ENCODE results near the gene SLC25A12.

The SLC25A12 gene

DNA sequence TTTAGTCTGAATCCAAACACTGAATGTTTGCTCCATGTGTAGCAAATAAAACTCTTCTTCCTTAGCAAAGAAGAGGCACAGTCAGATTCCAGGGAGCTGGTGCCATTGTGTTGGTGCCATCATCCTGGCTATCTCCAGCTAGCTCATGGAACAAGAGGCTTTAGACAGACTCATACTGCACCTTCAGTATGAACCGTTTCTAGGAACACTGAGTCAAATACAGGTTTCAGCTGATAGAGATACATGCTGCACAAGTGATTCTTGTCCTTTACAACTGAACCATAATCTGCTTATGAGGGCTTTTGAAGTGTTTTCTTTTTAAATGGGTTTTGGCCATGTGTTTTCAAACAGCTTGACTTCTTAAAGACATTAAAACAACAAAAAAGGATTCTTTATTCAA lies 148.9 kb downstream of the SLC25A12 start:
- H4K20me1 ChIP-seq (ENCODE audit: insufficient read depth, low read length) = no peaks in the 10 kb centered on the region
- H3K36me3 ChIP-seq (ENCODE audit: insufficient read depth, low read length) = peaks cover 20% of the 10 kb centered on the region; the same call in 1 of the 2 replicates

DNA sequence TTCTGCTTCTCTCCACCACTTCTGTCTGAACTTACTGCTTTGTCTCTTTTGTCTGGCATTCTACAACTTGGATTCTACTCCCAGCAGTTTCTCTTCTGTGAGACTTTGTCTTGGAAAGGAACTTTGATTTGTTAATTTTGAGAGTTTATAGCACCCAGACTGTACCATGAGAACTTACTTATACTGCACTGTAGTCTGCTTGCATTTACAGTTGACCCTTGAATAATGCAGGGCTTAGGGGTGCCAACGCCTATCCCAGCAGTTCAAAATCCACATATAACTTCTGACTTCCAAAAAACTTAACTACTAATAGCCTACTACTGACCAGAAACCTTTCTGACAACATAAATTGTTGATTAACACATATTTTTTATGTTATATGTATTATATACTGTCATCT lies 151.3 kb downstream of the SLC25A12 start:
- H3K4me3 ChIP-seq (ENCODE audit: low read depth in 1 of 2, low read length in 2 of 2) = no peak overlapping the region
- TF ChIP-seq, protein P1, sequence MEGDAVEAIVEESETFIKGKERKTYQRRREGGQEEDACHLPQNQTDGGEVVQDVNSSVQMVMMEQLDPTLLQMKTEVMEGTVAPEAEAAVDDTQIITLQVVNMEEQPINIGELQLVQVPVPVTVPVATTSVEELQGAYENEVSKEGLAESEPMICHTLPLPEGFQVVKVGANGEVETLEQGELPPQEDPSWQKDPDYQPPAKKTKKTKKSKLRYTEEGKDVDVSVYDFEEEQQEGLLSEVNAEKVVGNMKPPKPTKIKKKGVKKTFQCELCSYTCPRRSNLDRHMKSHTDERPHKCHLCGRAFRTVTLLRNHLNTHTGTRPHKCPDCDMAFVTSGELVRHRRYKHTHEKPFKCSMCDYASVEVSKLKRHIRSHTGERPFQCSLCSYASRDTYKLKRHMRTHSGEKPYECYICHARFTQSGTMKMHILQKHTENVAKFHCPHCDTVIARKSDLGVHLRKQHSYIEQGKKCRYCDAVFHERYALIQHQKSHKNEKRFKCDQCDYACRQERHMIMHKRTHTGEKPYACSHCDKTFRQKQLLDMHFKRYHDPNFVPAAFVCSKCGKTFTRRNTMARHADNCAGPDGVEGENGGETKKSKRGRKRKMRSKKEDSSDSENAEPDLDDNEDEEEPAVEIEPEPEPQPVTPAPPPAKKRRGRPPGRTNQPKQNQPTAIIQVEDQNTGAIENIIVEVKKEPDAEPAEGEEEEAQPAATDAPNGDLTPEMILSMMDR (IDR thresholded peaks at IDR 0.05; ENCODE audit: borderline replicate concordance, extremely low read depth, low read length, poor library complexity, severe bottlenecking) = no peak
- no peak for TF ChIP-seq EZH2 (IDR thresholded peaks at IDR 0.05; ENCODE audit: borderline replicate concordance, low read depth, low read length, severe bottlenecking)
- H3K4me2 ChIP-seq (ENCODE audit: insufficient read depth, low read length) = no peak overlapping the region
- H3K27me3 ChIP-seq (ENCODE audit: insufficient read depth, low read length, poor library complexity) = no peaks in the 10 kb centered on the region
- ATAC-seq (ENCODE audit: insufficient read depth, low read depth) (no peak), DNase-seq (no peak)
- no peaks in the 10 kb centered on the region for H3K79me2 ChIP-seq (ENCODE audit: insufficient read depth, low read length)
- H3K9ac ChIP-seq (ENCODE audit: low read depth, low read length) = no peak overlapping the region
- no peaks in the 10 kb centered on the region for H4K20me1 ChIP-seq (ENCODE audit: insufficient read depth, low read length)
- H3K4me1 ChIP-seq (ENCODE audit: insufficient read depth, low read length) = no peaks in the 10 kb centered on the region
- no peaks in the 10 kb centered on the region for H3K9me3 ChIP-seq (ENCODE audit: insufficient read depth, low read length, severe bottlenecking)
- no peak overlapping the region for H2AFZ ChIP-seq (ENCODE audit: low read depth, low read length)
- H3K27ac ChIP-seq (ENCODE audit: low read length) = no peak overlapping the region
- peaks cover 25% of the 10 kb centered on the region; the same call in 1 of the 2 replicates for H3K36me3 ChIP-seq (ENCODE audit: insufficient read depth, low read length)

More for the DNA sequence above, 148.9 kb downstream of the SLC25A12 start:
- Histone ChIP-seq H3K79me2 (ENCODE audit: insufficient read depth, low read length) (no peaks in the 10 kb centered on the region), H3K4me1 (ENCODE audit: insufficient read depth, low read length) (no peaks in the 10 kb centered on the region), H3K9ac (ENCODE audit: low read depth, low read length) (no peak overlapping the region), H3K27me3 (ENCODE audit: insufficient read depth, low read length, poor library complexity) (no peaks in the 10 kb centered on the region), H3K27ac (ENCODE audit: low read length) (no peak overlapping the region), H3K4me3 (ENCODE audit: low read depth in 1 of 2, low read length in 2 of 2) (no peak overlapping the region), H2AFZ (ENCODE audit: low read depth, low read length) (no peak overlapping the region), H3K9me3 (ENCODE audit: insufficient read depth, low read length, severe bottlenecking) (no peaks in the 10 kb centered on the region), H3K4me2 (ENCODE audit: insufficient read depth, low read length) (no peak overlapping the region)
- TF ChIP-seq, protein P1 (IDR thresholded peaks at IDR 0.05; ENCODE audit: borderline replicate concordance, extremely low read depth, low read length, poor library complexity, severe bottlenecking) = no peak
- ATAC-seq (ENCODE audit: insufficient read depth, low read depth) (no peak), DNase-seq (no peak)

DNA sequence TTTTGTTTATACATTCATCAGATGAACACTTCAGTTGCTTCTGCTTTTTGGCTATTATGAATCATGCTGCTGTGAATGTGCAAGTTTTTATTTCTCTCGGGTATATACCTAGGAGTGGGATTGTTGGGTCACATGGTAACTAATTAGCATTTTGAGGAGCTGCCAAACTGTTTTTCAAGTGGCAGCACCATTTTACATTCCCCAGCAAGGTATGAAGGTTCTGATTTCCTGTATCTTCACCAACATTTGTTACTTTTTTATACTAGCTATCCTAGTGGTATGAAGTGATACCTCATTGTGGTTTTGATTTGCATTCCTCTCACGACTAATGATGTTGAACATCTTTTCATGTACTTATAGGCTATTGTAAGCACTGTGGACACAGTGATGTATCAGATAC lies 152.9 kb downstream of the SLC25A12 start:
- TF ChIP-seq, protein P1 (IDR thresholded peaks at IDR 0.05; ENCODE audit: borderline replicate concordance, extremely low read depth, low read length, poor library complexity, severe bottlenecking) = no peak
- no peak for TF ChIP-seq EZH2 (IDR thresholded peaks at IDR 0.05; ENCODE audit: borderline replicate concordance, low read depth, low read length, severe bottlenecking)
- ATAC-seq (ENCODE audit: insufficient read depth, low read depth) = no peak
- no peaks in the 10 kb centered on the region for H3K4me1 ChIP-seq (ENCODE audit: insufficient read depth, low read length)
- no peak overlapping the region for H3K4me3 ChIP-seq (ENCODE audit: low read depth in 1 of 2, low read length in 2 of 2)
- H3K27me3 ChIP-seq (ENCODE audit: insufficient read depth, low read length, poor library complexity) = no peaks in the 10 kb centered on the region
- no peak overlapping the region for H3K9ac ChIP-seq (ENCODE audit: low read depth, low read length)
- no peaks in the 10 kb centered on the region for H3K79me2 ChIP-seq (ENCODE audit: insufficient read depth, low read length)
- no peaks in the 10 kb centered on the region for H4K20me1 ChIP-seq (ENCODE audit: insufficient read depth, low read length)
- H3K9me3 ChIP-seq (ENCODE audit: insufficient read depth, low read length, severe bottlenecking) = no peaks in the 10 kb centered on the region
- H3K36me3 ChIP-seq (ENCODE audit: insufficient read depth, low read length) = peaks cover 19% of the 10 kb centered on the region; the same call in 1 of the 2 replicates
- no peak overlapping the region for H2AFZ ChIP-seq (ENCODE audit: low read depth, low read length)
- no peak overlapping the region for H3K27ac ChIP-seq (ENCODE audit: low read length)
- no peak overlapping the region for H3K4me2 ChIP-seq (ENCODE audit: insufficient read depth, low read length)
- DNase-seq = no peak

All from DND-41 (cell line).